HEK293 (cell line): Measurements from ENCODE around the gene CNST.

Source experiments
- CTCF ChIA-PET: fragments of 350-600 bp; formaldehyde crosslinking; extraction: SDS; loops from one replicate; lab custom pipeline; 2021; ENCODE audit warnings: antibody characterized with exemption; lab: Yijun Ruan, JAX
- POLR2A ChIA-PET: fragments of 300-600 bp; formaldehyde crosslinking; extraction: SDS; loops from one replicate; lab custom pipeline; 2020; ENCODE audit warnings: antibody characterized with exemption, inconsistent platforms; lab: Yijun Ruan, JAX
- H3K27ac ChIP-seq: fragments of 200-500 bp; sonication (Bioruptor generic); 2 replicates; pipeline ENCODE4 v1.5.1; 2014; ENCODE audit warnings: low read depth, low read length, control low read depth, inconsistent platforms; ENCODE audit errors: extremely low read depth
- H3K36me3 ChIP-seq, 2 experiments: fragments of 200-500 bp in 1 of 2; sonication (Bioruptor generic) in 1 of 2; 1 replicate in 1 of 2; 2 replicates in 1 of 2; pipeline ENCODE4 v1.5.1; 2014 to 2017; ENCODE audit warnings: inconsistent platforms in 2 of 2, low read length in 2 of 2; ENCODE audit not compliant: control insufficient read depth in 2 of 2, insufficient read depth in 1 of 2
- H3K4me1 ChIP-seq: fragments of 200-500 bp; sonication (Bioruptor generic); 2 replicates; pipeline ENCODE4 v1.5.1; 2014; ENCODE audit warnings: mild to moderate bottlenecking, low read length, inconsistent platforms; ENCODE audit not compliant: control insufficient read depth, insufficient read depth
- H3K4me3 ChIP-seq: 2 replicates; pipeline ENCODE4 v1.5.1; 2011; ENCODE audit warnings: low read depth, mild to moderate bottlenecking, control low read depth, low read length, moderate library complexity
- H3K9me3 ChIP-seq: fragments of 200-500 bp; sonication (Bioruptor generic); 2 replicates; pipeline ENCODE4 v1.5.1; 2014; ENCODE audit warnings: low read depth, low read length, inconsistent platforms; ENCODE audit not compliant: control insufficient read depth, insufficient read depth
- BCL11B ChIP-seq: fragments of 450-650 bp; formaldehyde crosslinking; IDR thresholded peaks from 2 replicates; pipeline ENCODE4 v1.5.1; 2016; ENCODE audit warnings: low read depth, missing biosample characterization, missing genetic modification characterization
- GLI4 ChIP-seq: fragments of 450-650 bp; formaldehyde crosslinking; IDR thresholded peaks from 2 replicates; pipeline ENCODE4 v1.5.1; 2016; ENCODE audit warnings: missing biosample characterization, missing genetic modification characterization
- HIC1 ChIP-seq: fragments of 450-650 bp; formaldehyde crosslinking; IDR thresholded peaks from 2 replicates; pipeline ENCODE4 v1.5.1; 2016; ENCODE audit warnings: missing biosample characterization, missing genetic modification characterization
- HOXA7 ChIP-seq: sonication (generic); formaldehyde crosslinking; IDR thresholded peaks from 2 replicates; pipeline ENCODE4 v1.8.1; 2022; ENCODE audit warnings: missing genetic modification reagents, borderline replicate concordance
- KLF10 ChIP-seq: fragments of 450-650 bp; IDR thresholded peaks from 2 replicates; pipeline ENCODE4 v1.5.1; 2018; ENCODE audit warnings: missing biosample characterization, mild to moderate bottlenecking, missing genetic modification characterization
- SCRT1 ChIP-seq: fragments of 450-650 bp; formaldehyde crosslinking; IDR thresholded peaks from 2 replicates; pipeline ENCODE4 v1.5.1; 2016; ENCODE audit warnings: missing biosample characterization, missing genetic modification characterization, borderline replicate concordance
- SETDB1 ChIP-seq: IDR thresholded peaks from one replicate; pipeline ENCODE4 v1.6.1; 2017; ENCODE audit warnings: mild to moderate bottlenecking, low read length, moderate library complexity, mixed read lengths; ENCODE audit not compliant: insufficient read length
- SP2 ChIP-seq: fragments of 450-650 bp; formaldehyde crosslinking; IDR thresholded peaks from 2 replicates; pipeline ENCODE4 v1.5.1; 2016; ENCODE audit warnings: missing biosample characterization, missing genetic modification characterization
- TRIM28 ChIP-seq: IDR thresholded peaks from 2 replicates; pipeline ENCODE4 v1.6.1; 2011; ENCODE audit warnings: low read length, control low read depth, borderline replicate concordance
- ZBTB8A ChIP-seq: fragments of 450-650 bp; formaldehyde crosslinking; IDR thresholded peaks from 2 replicates; pipeline ENCODE4 v1.5.1; 2016; ENCODE audit warnings: missing biosample characterization, missing genetic modification characterization
- ZFP69B ChIP-seq: fragments of 450-650 bp; formaldehyde crosslinking; IDR thresholded peaks from 2 replicates; pipeline ENCODE4 v1.5.1; 2016; ENCODE audit warnings: missing biosample characterization, missing genetic modification characterization
- ZNF132 ChIP-seq: fragments of 450-650 bp; formaldehyde crosslinking; IDR thresholded peaks from 2 replicates; pipeline ENCODE4 v1.5.1; 2017; ENCODE audit warnings: missing biosample characterization, missing genetic modification characterization, borderline replicate concordance
- ZNF148 ChIP-seq: fragments of 450-650 bp; formaldehyde crosslinking; IDR thresholded peaks from 2 replicates; pipeline ENCODE4 v1.5.0; 2017; ENCODE audit warnings: missing biosample characterization, missing genetic modification characterization, borderline replicate concordance
- ZNF248 ChIP-seq: fragments of 450-650 bp; formaldehyde crosslinking; IDR thresholded peaks from 2 replicates; pipeline ENCODE4 v1.5.1; 2017; ENCODE audit warnings: missing biosample characterization, missing genetic modification characterization
- ZNF26 ChIP-seq: fragments of 450-650 bp; formaldehyde crosslinking; IDR thresholded peaks from 2 replicates; pipeline ENCODE4 v1.5.1; 2016; ENCODE audit warnings: missing biosample characterization, missing genetic modification characterization
- ZNF280C ChIP-seq: fragments of 450-650 bp; formaldehyde crosslinking; IDR thresholded peaks from 2 replicates; pipeline ENCODE4 v1.5.1; 2016; ENCODE audit warnings: missing biosample characterization, missing genetic modification characterization
- ZNF473 ChIP-seq: fragments of 450-650 bp; formaldehyde crosslinking; IDR thresholded peaks from 2 replicates; pipeline ENCODE4 v1.5.1; 2017; ENCODE audit warnings: missing biosample characterization, missing genetic modification characterization
- ZNF549 ChIP-seq: fragments of 450-650 bp; IDR thresholded peaks from 2 replicates; pipeline ENCODE4 v1.5.1; 2018; ENCODE audit warnings: missing biosample characterization, missing genetic modification characterization, mild to moderate bottlenecking, inconsistent platforms, moderate library complexity
- ZNF623 ChIP-seq: fragments of 450-650 bp; formaldehyde crosslinking; IDR thresholded peaks from 2 replicates; pipeline ENCODE4 v1.5.1; 2016; ENCODE audit warnings: missing biosample characterization, missing genetic modification characterization
- ZNF645 ChIP-seq: fragments of 450-650 bp; formaldehyde crosslinking; IDR thresholded peaks from 2 replicates; pipeline ENCODE4; 2016; ENCODE audit warnings: missing biosample characterization, missing genetic modification characterization
- ZNF701 ChIP-seq: fragments of 450-650 bp; formaldehyde crosslinking; IDR thresholded peaks from 2 replicates; pipeline ENCODE4 v1.5.1; 2016; ENCODE audit warnings: missing biosample characterization, missing genetic modification characterization
- ZNF76 ChIP-seq: fragments of 450-650 bp; formaldehyde crosslinking; IDR thresholded peaks from 2 replicates; pipeline ENCODE4; 2016; ENCODE audit warnings: low read depth, missing biosample characterization, missing genetic modification characterization, borderline replicate concordance
- ZNF837 ChIP-seq: fragments of 450-650 bp; formaldehyde crosslinking; IDR thresholded peaks from 2 replicates; pipeline ENCODE4 v1.5.1; 2016; ENCODE audit warnings: missing biosample characterization, missing genetic modification characterization
- ZSCAN30 ChIP-seq: fragments of 450-650 bp; IDR thresholded peaks from 2 replicates; pipeline ENCODE4 v1.5.1; 2018; ENCODE audit warnings: missing biosample characterization, mild to moderate bottlenecking, missing genetic modification characterization, moderate library complexity

CNST gene

GRCh38 chr1:246599315-246599714 is 33.1 kb downstream of the CNST start:
- Histone ChIP-seq H3K4me1 (no peaks in the 10 kb centered on the region), H3K9me3 (no peaks in the 10 kb centered on the region), H3K36me3 (no peaks in the 10 kb centered on the region), H3K27ac (no peak overlapping the region), H3K4me3 (no peak overlapping the region)
- CTCF ChIA-PET: no interaction called here
- TF ChIP-seq ZNF132: no peak
- TF ChIP-seq ZNF645 (tag by site-specific recombination): no peak
- no peak for TF ChIP-seq ZNF549
- TF ChIP-seq TRIM28: no peak
- TF ChIP-seq HOXA7 (CRISPR knock-in tag): no peak
- POLR2A ChIA-PET: no interaction called here

- no peaks in the 10 kb centered on the region for H3K9me3 ChIP-seq
- no peaks in the 10 kb centered on the region for H3K4me1 ChIP-seq
- no peak overlapping the region for H3K27ac ChIP-seq
- CTCF ChIA-PET: interaction anchor here (0.6 kb wide), 1 partner anchor 29 kb away, joined by 3 read pairs; no protein-coding TSS in a partner anchor
- TF ChIP-seq HIC1: no peak
- no peak for TF ChIP-seq KLF10 (tag by site-specific recombination)
- TF ChIP-seq ZNF26 (tag by site-specific recombination): no peak
- no peak for TF ChIP-seq SP2 (tag by site-specific recombination)
- TF ChIP-seq ZNF473: no peak
- no peak for TF ChIP-seq ZSCAN30 (tag by site-specific recombination)
- no peak for TF ChIP-seq GLI4 (tag by site-specific recombination)
- no peak for TF ChIP-seq SETDB1
- no peak overlapping the region for H3K4me3 ChIP-seq
- no peaks in the 10 kb centered on the region for H3K36me3 ChIP-seq
- POLR2A ChIA-PET: no interaction called here
Measured at GRCh38 chr1:246600579-246600978, 34.3 kb downstream of the CNST start.

- ChIA-PET POLR2A (no interaction called here), CTCF (no interaction called here)
- H3K4me1 ChIP-seq: no peaks in the 10 kb centered on the region
Measured at GRCh38 chr1:246602194-246602593, 35.9 kb downstream of the CNST start.

More at GRCh38 chr1:246602194-246602593, 35.9 kb downstream of the CNST start:
- H3K4me3 ChIP-seq: no peak overlapping the region
- H3K36me3 ChIP-seq: no peaks in the 10 kb centered on the region
- no peaks in the 10 kb centered on the region for H3K9me3 ChIP-seq
- no peak overlapping the region for H3K27ac ChIP-seq
- TF ChIP-seq ZBTB8A (tag by site-specific recombination) (no peak), BCL11B (tag by site-specific recombination) (no peak), ZNF623 (tag by site-specific recombination) (no peak), SCRT1 (no peak), ZNF837 (no peak), ZNF701 (no peak), ZNF248 (tag by site-specific recombination) (no peak), ZNF76 (tag by site-specific recombination) (no peak), KLF10 (tag by site-specific recombination) (no peak), ZNF148 (no peak), ZFP69B (no peak), ZNF280C (no peak)
